ENCODE results near the gene ABI2.

GRCh38 chr2:203431391-203432185 lies 103.4 kb downstream of the ABI2 start:
- TF ChIP-seq CTCF (IDR thresholded peaks at IDR 0.05; ENCODE audit: poor library complexity) (no peak), EZH2phosphoT487 (IDR thresholded peaks at IDR 0.05; ENCODE audit: low read depth, severe bottlenecking, unreplicated experiment) (no peak)

All from hepatocyte (in vitro differentiated cells).